ENCODE results near the gene FGF12. TPM values are rescaled to one million over a fixed set of nuclear protein-coding genes. Genes with fewer than 3 reads are reported as not detected.

The FGF12 gene
- total RNA-seq, 1 donor from 2014 or later: 7.0 TPM

DNA sequence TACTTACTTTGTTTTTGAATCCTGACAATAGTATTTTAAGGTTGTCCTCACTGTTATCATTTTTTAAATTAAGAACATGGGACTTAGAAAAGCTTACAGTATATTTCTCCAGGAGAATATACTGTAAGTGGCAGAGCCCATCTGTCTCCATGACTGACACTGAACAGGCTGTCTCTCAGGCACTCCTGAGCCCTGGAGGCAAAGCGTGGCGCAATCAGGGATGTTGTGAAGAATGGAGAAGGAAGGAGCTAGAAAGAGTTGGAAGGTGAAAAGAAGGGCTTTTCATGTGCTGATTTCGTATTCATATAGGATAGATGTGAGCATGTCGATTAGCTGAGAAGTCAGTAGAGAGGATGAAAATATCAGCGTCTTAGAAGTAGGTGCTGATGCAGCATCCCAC is 41.5 kb downstream of the FGF12 start:
- no peak for DNase-seq (ENCODE audit: low spot score)

DNA sequence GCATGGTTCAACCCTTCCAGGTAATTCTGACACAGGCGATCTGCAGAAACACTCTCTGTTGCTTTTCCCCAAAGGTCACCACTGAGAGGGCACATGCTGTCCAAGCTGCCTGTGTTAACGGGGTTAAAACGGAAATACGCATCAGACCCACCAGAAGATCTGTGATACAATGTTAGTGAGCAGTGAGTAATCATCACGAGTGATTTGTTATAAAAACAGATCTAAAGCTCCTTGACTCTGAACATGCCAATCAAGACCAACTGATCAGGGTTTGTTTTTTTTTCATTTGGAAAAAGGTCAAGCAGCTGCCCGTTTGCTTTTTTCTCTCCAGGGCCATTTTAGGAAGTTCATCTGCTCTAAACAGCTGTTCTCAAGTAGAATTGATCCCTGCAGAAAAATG is 43.2 kb downstream of the FGF12 start:
- DNase-seq (ENCODE audit: low spot score): no peak

DNA sequence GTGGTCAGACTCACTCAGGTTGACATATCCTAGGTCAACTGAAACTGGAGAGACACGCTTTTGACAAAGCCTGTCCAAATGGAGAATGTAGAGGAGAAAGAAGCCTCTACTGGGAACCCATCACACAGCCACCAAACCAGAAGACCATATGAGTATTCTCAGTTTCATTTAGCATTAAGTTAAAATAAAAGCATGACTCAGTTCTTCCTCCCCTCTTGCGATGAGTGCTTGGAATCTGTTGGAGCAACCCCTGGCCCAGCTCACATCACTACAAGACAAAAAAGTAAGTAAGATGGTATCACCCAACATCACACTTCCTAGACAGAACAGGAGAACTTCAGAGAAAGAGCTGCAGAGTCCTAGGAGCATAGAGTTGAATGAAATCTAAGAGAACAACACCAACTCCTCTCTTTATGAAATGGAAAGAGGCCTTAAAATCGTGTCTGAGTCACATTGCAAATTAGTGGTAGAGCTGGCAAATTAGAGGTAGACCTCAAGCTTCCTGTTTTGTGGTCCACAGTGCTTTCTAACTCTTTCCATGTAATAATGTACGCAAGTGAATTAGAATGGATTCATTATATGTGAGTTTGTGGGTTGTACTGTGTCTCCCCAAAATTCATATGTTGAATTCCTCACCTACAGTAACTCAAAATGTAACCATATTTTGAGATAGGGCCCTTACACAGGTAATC is 51.2 kb downstream of the FGF12 start:
- DNase-seq (ENCODE audit: low spot score): no peak

DNA sequence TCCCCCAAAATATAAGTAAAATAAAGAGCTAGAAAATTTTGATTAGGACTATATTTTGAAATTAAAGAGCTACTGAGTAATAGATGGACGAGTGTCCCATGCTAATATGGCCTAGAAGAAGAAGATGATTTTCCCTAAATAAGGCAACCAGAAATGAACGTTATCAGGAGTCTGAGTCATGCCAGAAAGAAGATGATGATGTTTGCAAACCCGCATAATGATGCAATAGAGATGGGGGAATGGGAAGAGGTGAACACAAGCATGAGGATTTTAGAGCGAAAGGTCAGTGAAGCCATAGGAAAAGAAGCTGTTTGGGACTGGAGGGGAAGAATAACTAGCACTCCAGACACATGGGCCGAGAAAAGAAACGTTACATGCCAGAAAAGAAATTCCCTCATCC is 71.7 kb downstream of the FGF12 start:
- DNase-seq (ENCODE audit: low spot score): no peak

DNA sequence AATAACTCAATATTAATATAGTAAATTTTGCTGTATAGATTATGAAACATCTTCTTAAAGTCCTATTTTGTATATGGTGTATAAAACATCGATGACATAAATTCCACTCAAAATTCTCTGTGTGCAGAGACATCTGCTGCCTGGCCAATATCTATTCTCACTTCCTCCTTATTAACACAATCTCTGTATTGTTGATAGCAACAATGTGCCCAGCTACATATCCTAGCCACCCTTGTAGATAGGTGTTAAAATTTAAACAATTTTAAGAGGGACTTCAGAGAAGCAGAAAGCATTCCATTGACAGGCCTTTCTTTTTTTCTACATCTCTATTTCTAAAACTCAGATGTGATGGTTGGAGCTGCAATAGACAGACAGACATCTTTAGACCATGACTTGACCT is 72.3 kb downstream of the FGF12 start:
- DNase-seq (ENCODE audit: low spot score): no peak

DNA sequence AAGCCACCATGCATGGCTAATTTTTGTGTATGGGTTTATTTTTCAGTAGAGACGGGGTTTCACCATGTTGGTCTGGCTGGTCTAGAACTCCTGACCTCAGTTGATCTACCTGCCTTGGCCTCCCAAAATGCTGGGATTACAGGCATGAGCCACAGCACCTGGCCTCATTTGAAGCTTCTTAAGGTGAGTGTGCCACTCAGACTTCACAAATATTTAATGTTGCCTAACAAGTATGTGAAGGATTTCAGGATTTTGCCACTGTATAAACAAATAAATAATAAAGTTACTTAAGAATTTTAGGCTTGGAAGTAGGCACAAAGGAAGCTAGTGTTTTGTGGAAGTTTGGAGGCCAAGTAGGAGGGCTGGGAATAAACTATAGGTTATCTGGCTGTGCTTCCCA is 73.5 kb downstream of the FGF12 start:
- DNase-seq (ENCODE audit: low spot score): no peak

DNA sequence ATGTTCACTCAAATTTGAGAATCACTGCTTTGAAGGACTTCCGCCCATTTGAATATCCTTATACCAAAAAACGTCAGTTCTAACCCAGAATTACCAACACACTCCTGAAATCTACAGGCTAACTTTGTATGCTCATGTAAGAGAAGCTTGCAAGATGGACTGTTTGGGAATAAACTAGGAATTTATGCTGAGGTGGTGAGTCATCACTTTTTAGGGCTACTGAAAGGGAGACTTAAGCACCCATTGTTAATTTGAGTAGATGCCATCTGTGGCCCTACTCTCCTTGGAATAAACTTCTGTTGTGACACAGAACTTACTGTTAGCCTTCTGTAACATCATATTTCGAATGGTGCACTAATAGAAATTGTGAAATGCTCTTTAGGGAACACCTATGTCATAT is 74.6 kb downstream of the FGF12 start:
- no peak for DNase-seq (ENCODE audit: low spot score)

DNA sequence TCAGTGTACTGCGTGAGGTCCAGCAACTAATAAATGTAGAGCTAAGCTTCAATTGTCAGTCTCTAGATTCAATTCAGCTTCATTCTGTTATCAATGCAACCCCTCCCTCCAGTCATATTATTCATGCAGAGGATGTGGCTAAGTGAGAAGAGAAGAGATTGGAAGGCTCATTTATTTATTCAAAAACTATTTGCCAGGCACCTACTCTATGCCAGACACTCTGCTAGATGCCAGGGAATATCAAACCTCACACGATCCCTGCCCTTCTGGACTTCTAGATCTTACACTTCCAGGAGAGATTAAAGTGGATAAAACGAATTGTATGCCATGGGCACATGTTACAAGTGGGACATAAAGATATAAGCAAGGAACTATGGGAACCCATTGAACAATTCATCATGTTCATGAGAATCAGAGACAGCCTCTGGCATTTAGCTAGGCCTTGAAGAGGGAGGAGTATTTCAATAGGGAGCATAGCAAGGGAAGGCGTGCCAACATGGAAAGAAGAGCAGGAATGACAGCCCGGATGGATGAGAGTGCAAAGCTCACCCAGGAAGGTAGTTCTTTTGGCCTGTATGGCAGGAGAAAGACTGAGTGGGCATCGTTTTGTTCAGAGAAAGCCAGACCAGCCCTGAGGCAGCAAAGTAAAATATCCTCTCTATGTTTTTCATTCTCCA is 75.4 kb downstream of the FGF12 start:
- no peak for DNase-seq (ENCODE audit: low spot score)

DNA sequence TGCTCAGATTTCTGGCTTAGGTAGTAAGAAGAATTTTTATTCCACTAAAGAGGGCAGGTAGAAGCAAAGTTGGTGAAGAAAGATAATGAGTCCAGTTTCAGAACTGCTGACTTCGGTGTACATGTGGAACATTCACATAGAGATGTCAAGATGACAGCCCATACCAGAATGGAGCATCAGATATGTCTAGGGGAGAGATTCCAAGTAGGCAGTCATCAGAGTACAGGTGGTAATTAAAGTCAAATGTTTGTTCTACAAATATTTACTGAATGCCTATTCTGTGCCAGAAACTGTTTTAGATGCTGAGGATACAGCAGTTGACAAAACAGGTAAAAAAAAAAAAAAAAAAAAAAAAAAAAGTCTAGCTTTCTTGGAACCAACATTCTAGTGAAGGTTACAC is 81.9 kb downstream of the FGF12 start:
- DNase-seq (ENCODE audit: low spot score): no peak

DNA sequence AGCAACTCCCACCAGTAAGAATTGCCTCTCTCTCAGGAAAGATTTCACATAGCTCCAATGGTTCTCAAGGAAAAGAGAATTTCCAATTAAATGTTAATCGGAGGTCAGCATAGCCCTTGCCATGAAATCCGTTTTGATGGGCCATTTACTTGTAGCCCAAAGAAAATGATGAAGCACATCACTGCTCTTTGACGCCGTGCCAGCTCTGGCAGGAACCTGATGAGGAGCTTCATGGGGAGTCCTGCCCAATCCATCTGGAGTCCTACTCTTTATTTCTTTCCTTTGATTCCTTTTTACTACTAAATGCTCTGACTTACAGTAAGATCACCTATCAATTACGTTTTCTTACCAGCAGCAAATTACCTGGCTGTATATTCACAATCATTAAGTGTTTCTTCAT is 84.7 kb downstream of the FGF12 start:
- DNase-seq (ENCODE audit: low spot score): no peak

DNA sequence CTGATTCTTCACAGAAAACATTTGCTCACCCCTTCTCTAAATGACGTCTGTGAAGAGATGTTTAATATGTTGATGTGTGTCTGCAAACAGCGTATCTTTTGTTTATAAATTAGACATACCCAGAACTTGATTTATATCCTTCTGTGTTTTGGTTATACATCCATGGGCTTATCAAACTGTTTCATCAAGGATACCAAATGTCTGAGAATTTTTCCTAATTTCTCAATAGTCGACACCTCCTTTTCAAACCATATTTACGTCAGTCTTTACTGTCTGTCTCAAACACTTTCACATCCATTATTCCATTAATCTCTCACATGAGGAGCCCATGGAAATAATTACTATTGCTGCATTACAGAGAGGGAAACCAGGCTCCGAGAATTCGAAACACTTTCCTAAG is 85.4 kb downstream of the FGF12 start:
- no peak for DNase-seq (ENCODE audit: low spot score)

DNA sequence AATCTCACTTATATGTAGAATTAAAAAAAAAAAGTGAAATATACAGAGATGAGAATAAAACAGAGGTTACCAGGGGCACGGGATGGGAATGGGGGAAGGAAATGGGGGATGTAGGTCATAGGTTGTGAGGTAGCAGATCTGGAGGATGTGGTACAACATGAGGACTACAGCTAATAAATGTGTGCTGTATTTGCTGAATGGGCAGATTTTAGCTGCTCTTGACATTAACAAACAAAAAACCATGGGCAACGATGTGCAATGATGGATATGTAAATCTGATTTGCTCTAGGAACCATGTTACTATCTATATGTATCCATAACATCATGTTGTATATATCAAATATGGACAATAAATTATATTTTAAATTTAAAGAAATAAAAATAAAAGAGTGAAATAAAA is 87.4 kb downstream of the FGF12 start:
- DNase-seq (ENCODE audit: low spot score): no peak

DNA sequence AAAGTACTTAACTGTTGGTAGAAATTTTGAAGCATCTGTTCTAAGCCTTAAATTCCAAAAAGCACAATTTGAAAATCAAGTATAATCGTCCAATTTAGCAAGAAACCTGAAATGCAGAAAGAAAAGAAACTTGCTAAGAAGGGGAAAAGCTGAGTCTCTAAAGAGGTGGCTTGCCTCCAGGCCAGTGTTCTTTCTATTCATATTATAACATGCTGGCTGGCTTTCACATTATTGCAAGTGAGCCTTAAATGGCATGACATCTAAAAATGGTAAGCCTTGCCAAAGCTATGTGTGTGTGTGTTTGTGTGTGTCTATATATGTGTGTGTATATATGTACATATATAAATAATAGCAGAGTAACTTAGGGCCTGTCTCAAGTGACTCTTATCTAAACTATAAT is 89.5 kb downstream of the FGF12 start:
- DNase-seq (ENCODE audit: low spot score): no peak

DNA sequence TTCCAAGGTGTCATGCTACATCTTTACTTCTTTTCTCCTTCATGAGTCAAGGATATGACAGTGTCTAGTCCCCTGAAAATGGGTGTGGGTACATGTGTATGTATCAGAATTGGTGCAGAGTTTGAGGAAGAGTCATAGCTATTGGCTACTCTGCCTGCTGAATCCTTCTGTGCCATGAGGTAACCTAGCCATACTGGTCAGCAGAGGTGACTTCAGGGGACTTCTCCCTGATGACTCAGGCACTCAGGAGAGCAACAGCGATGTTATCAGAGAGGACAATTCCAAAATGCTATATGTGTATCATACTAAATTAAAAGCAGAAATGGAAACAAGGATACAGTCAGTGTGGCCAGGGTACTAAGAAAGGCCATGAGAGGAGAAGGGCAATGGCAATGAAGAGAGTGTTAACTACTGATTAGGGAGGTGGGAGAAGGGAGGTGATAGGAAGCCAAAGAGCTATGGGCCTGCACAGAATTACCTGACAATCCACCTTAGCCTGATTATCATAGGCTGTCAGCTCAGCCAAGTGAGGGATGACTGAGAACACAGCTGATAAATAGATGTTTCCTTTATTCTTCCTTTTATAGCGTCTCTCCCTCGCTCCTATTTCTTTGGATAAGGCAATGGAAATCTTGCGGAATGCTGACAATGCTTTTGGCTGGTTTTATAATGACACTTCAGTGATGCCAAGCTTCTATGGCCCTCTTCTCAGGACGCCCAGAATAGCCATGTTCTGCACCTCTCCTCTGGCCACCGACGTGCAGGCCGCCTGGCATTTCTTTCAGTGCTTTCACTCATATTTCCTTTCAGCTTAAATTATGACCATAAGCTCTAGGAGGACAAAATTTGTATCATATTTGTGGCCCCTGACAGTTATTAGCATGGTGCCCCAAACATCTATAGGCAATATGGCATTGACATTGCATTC is 90.6 kb downstream of the FGF12 start:
- DNase-seq (ENCODE audit: low spot score): no peak

DNA sequence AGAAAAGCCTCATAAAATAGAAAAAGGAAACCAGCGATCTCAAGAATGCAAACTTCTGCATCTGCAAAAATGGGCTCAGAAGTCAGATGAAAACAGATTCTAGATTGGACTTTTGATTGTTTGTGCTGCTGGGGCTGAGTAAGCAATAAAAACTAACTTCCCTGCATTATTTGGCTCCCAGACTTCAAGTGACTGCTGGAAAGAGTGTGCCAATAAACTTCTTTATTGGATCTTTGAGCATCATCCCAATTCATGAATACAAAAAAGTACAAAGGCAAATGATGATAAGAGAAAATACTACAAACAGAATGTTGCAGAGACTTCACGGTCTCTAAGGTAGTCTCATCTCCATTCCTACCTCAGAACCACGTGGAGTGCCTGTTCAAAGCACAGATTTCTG is 97.9 kb downstream of the FGF12 start:
- DNase-seq (ENCODE audit: low spot score): no peak

DNA sequence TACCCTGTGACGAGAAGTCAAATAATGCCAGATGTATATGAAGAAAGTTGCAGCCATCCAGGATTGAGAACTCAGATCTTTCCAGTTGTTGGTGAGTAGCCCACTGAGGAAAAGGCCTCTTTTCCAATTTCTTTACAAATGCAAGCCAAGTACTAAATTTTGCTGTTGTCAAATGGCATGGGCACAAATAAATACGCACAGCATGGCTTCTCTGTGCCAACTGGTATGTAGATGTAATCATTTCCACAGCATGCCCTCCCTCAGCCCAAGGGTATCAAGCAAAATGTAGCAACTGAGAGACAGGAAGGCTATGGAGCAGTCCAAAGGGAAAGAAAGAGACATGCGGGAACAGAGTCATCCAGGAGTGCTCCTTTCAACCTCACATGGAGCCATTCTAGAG is 105.4 kb downstream of the FGF12 start:
- no peak for DNase-seq (ENCODE audit: low spot score)

DNA sequence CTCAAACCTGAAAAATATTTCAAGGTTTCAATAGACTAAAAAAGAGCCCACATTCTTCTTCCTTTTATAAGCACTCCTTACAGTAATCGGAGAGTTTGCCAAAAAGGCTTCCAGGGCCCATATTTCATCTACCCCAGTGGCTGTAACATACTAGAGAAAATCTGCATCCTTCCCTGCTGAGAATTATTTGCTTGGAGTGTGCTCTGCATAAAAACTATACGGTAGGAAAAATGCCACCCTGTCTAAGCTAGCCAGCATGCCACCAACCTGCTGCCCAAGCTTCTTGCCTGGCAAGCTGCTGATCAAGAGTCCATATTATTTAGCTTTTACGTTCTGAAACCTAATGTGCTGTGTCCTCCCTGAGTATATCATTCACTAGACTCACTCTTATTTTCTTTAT is 107.1 kb downstream of the FGF12 start:
- no peak for DNase-seq (ENCODE audit: low spot score)

DNA sequence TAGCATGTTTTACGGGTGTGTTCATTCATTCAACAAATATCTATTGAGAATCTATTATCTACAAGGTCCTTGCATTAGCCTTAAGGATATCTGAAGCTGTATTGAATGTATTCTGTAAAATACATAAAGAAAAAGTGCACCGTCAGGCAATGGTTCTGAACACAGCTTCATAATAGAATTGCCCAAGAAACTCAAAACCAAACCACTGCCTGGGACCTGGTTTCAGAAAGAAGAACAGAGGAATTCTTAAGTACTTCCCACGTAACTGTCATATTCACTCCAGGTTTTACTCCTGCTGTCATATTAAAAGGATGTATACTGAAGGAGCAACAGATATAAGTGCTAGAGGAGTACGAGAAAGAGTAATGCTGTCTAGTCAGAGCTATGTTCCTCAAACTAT is 115.9 kb downstream of the FGF12 start:
- DNase-seq (ENCODE audit: low spot score): no peak

DNA sequence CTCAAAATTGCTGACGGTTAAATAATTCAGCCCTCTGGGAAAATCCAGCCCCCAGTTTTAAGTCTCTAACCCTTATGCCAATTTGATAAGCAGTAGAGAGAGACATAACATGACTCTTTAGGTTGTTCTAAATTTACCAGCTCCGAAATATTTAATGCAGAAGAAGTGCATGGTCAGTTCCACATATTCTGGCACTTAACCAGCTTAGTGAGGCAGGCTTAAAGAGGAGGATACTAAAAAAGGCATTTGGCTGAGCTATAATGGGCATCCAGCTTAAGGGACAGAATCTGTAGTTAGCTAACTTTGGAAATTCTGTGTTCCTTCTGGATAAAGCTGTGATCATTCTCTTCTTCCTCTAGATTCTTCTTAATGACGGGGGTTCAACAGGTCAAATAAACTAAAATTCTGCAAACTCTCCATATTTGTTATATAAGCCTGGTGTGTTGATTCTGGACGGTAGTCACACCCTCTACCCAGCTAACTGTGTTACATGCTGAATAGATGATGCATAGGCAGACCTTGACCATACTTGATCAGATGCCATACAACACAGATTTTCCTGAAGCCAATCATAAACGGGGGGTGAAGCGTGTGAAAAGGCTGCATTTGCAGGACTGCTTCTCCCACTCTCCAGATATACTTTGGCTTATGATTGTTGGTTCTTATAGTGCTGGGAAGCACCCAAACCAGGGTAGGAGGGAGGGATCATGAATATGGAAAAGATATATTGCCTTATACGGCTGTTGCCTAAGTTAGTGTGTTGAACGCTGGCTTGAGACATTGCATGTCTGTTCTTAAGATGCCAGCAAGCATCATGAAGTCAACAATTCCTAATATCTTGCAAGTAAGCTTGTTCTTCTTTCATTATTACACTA is 118.4 kb downstream of the FGF12 start:
- peak; percentile 74 for DNase-seq (ENCODE audit: low spot score)

DNA sequence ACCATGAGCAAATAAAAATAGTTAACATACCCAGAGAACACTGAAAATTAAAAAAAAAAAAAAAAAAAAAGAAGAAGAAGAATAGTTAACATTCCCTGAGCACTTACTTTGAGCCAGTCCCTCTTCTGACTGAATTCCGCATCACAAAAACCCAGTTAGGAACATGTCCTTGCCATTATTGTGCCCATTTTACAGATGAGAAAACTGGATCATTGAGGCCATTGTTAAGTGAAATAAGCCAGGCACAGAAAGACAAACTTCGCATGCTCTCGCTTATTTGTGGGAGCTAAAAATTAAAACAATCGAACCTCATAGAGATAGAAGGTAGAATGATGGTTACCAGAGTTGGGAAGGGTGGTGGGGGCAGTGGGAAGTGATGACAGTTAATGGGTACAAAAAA is 119.5 kb downstream of the FGF12 start:
- DNase-seq (ENCODE audit: low spot score): no peak

DNA sequence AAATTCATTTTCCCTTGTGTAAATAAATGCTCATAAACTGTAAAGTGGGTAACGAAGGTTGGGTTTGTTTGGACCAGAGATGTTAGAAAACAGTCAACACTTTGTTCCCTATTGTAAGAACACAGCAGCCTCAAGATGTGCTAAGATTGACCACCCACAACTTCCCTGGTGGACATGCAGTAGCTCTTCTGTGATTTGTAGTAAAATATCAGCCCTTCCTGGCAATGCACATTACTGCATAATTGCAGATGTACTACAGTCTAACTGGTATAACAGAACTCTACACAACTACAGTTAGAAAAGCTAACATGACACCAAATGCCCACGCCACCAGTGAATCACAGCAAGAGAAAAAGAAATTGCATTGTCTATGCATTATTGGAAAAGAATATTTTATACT is 129.4 kb downstream of the FGF12 start:
- no peak for DNase-seq (ENCODE audit: low spot score)

DNA sequence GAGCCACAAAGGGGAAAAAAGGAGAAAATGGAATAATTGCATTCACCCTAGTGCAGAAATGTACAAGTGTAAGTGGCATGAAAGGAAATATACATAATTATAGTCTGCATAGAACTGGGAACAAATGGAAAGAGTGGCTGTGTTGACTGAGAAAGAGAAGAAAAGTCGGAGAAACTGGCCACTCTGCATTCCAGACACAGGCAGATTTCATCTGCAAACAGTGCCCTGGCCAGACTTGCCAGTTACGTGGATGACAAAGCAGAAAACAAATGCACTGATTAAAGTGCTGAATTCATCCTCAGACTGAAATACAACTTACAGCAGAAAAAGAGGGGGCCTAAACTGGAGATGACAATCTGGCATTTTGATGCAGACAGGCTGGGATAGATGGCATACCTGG is 129.8 kb downstream of the FGF12 start:
- peak; percentile 47 for DNase-seq (ENCODE audit: low spot score)
